Neural crest cell (in vitro differentiated cells): ENCODE data around the gene LIME1. TPM values are rescaled to one million over a fixed set of nuclear protein-coding genes. Genes with fewer than 3 reads are reported as not detected.

Experiments used
- DNase-seq: peaks from one replicate; pipeline ENCODE4 v3.0.0; 2021; ENCODE audit warnings: low read depth, mixed read lengths, low spot score
- H3K27ac Mint-ChIP-seq: one replicate; pipeline ENCODE4 v1.8.0; 2021; ENCODE audit warnings: mild to moderate bottlenecking, mixed read lengths; ENCODE audit not compliant: unreplicated experiment
- H3K27me3 Mint-ChIP-seq: 2 replicates; pipeline ENCODE4 v1.8.0; 2021; ENCODE audit warnings: low read depth, mild to moderate bottlenecking, mixed read lengths
- H3K36me3 Mint-ChIP-seq: 2 replicates; pipeline ENCODE4 v1.8.0; 2021; ENCODE audit warnings: low read depth, mild to moderate bottlenecking, mixed read lengths
- H3K4me1 Mint-ChIP-seq: 2 replicates; pipeline ENCODE4 v1.8.0; 2021; ENCODE audit warnings: mixed read lengths
- H3K4me3 Mint-ChIP-seq: one replicate; pipeline ENCODE4 v1.8.0; 2021; ENCODE audit warnings: mild to moderate bottlenecking, mixed read lengths
- H3K9me3 Mint-ChIP-seq: 2 replicates; pipeline ENCODE4 v1.8.0; 2021; ENCODE audit warnings: mixed read lengths
- CTCF ChIP-seq: fragments of 200-600 bp; sonication (generic); conservative IDR thresholded peaks from 2 replicates; pipeline ENCODE4 v1.5.0; 2021; ENCODE audit warnings: antibody characterized with exemption, mild to moderate bottlenecking
- total RNA-seq: library from RNA; stranded (reverse); gene quantifications from 2 replicates; pipeline ENCODE4 v1.2.1, GENCODE V29; 2021

The LIME1 gene
- total RNA-seq, 1 donor from 2014 or later: 17.6 TPM

DNA sequence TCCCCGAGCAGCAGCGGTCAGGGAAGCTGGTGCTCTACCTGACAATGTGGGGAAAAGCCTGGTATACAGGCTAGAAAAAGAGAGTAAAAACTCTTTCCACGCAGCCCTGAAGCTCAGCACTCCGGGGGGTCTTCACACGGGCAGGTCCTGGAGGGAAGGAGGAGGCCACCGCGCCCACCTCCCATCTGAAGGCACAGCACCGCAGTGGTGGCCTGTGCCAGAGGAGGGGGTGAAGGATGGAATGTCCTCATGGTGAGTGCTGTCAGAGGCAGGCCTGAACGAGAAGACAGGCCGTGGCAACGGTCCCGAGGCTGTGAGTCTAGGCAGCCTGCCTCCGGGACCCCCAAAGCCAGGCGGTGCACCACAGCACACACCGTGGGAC lies 9.0 kb downstream of the LIME1 start:
- DNase-seq: no peak
- H3K27me3 Mint-ChIP-seq: peaks cover 4% of the 10 kb centered on the region
- no peak for TF ChIP-seq CTCF
- H3K27ac Mint-ChIP-seq: no peak overlapping the region
- H3K9me3 Mint-ChIP-seq: no peaks in the 10 kb centered on the region
- peaks cover 7% of the 10 kb centered on the region for H3K36me3 Mint-ChIP-seq
- H3K4me1 Mint-ChIP-seq: no peaks in the 10 kb centered on the region
- peak overlapping the region; percentile 71 for H3K4me3 Mint-ChIP-seq

GRCh38 chr20:63745961-63746731 lies 9.7 kb downstream of the LIME1 start:
- no peak overlapping the region for H3K27ac Mint-ChIP-seq
- H3K27me3 Mint-ChIP-seq: peaks cover 4% of the 10 kb centered on the region
- H3K36me3 Mint-ChIP-seq: peaks cover 7% of the 10 kb centered on the region
- H3K4me3 Mint-ChIP-seq: peak overlapping the region; percentile 71
- no peak for TF ChIP-seq CTCF
- DNase-seq: no peak
- H3K4me1 Mint-ChIP-seq: peaks cover 3% of the 10 kb centered on the region
- H3K9me3 Mint-ChIP-seq: no peaks in the 10 kb centered on the region

DNA sequence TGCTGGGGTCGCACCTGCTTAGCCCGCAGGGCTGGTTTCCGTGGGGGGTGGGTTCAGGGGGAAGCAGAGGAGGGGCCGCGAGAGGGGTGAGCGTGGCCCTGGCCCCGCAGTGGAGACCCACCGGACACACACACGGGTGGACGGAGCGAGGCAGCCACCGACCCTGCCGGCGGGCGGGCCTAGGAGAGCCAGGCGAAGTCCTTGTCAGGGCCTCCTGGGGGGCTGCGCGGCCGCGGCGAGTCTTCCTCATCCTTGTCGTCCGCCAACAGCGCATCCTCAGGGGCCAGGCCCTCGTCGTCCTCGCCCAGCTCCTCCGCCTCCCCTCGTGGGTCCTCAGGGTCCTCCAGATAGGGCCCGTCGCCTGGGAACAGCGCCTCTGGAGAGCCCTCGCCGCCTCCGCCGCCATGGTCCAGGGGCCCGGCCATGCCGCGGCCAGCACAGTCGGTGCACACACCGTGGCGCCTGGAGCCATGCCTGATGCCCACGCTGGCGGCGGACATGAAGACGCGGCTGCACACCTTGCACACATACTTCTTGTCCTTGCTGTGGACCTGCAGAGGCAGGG lies 10.4 kb downstream of the LIME1 start:
- Mint-ChIP-seq H3K36me3 (peaks cover 7% of the 10 kb centered on the region), H3K4me1 (peaks cover 4% of the 10 kb centered on the region), H3K27me3 (peaks cover 4% of the 10 kb centered on the region), H3K4me3 (no peak overlapping the region), H3K27ac (no peak overlapping the region), H3K9me3 (no peaks in the 10 kb centered on the region)
- TF ChIP-seq CTCF: no peak
- no peak for DNase-seq

DNA sequence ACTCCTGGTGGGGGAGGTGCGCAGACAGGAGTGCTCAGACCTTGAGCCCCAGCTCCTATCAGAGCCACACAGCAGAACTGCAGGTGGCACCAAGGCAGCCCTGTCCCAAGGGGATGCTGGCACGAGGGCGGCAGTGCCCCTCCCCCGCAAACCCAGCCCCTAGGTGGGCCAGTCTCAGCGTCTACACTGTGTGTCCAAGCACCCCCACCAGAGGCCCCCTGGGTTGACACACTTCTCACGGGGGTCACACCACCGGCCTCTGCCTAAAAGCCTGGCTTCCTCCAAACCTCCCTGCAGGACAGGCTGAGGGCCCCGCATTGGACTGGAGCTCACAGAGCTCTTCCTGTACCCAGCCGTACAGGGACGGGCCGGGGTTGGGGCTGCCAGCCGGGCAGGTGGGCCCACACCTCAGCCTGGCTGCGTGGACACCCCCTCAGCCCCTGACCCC lies 11.2 kb downstream of the LIME1 start:
- H3K4me3 Mint-ChIP-seq: no peak overlapping the region
- peaks cover 4% of the 10 kb centered on the region for H3K4me1 Mint-ChIP-seq
- DNase-seq: no peak
- peaks cover 7% of the 10 kb centered on the region for H3K36me3 Mint-ChIP-seq
- no peak overlapping the region for H3K27ac Mint-ChIP-seq
- peaks cover 4% of the 10 kb centered on the region for H3K27me3 Mint-ChIP-seq
- no peaks in the 10 kb centered on the region for H3K9me3 Mint-ChIP-seq
- TF ChIP-seq CTCF: no peak

- H3K9me3 Mint-ChIP-seq: no peaks in the 10 kb centered on the region
- H3K4me1 Mint-ChIP-seq: peaks cover 4% of the 10 kb centered on the region
- DNase-seq: no peak
- no peak overlapping the region for H3K27ac Mint-ChIP-seq
- H3K36me3 Mint-ChIP-seq: peaks cover 7% of the 10 kb centered on the region
- peaks cover 4% of the 10 kb centered on the region for H3K27me3 Mint-ChIP-seq
- TF ChIP-seq CTCF: no peak
- H3K4me3 Mint-ChIP-seq: peak overlapping the region; percentile 66
Observed at GRCh38 chr20:63748070-63748933, 11.8 kb downstream of the LIME1 start.
